ENCODE data around the gene LPIN2. TPM values are rescaled to one million over a fixed set of nuclear protein-coding genes. Genes with fewer than 3 reads are reported as not detected.

LPIN2 gene
- total RNA-seq, 4 donors from 2014 or later, result 39.4 to 68.0 (median 47.4) TPM

GRCh38 chr18:2964361-2965010 lies 48.5 kb downstream of the LPIN2 start:
- TF ChIP-seq POLR2A (IDR thresholded peaks at IDR 0.05), result no peak
- TF ChIP-seq CTCF (IDR thresholded peaks at IDR 0.05), result no peak
- H3K27me3 ChIP-seq, result no peaks in the 10 kb centered on the region
- intact Hi-C loops (cut with DNase I), result no loop called here
- H3K4me1 ChIP-seq, result peaks cover 35 to 47% of the 10 kb centered on the region in 2 donors
- no peak for DNase-seq
- no peaks in the 10 kb centered on the region for H3K36me3 ChIP-seq
- no peaks in the 10 kb centered on the region for H3K9me3 ChIP-seq
- whole genome bisulfite sequencing, 2 donors, result 94 to 97% methylated on average over 8 of the region's 8 CpGs
- H3K4me3 ChIP-seq (replicated peaks in 1 of 3), result no peak overlapping the region
- no peak overlapping the region for H3K27ac ChIP-seq

Small RNAs within 50 kb of the gene (small RNA-seq; reads per million reads assigned to genes)
- not detected for gene RF00156

Other genes starting within 250 kb of the LPIN2 start
- gene EMILIN2, start 166.1 kb downstream of the LPIN2 start, total RNA-seq, result 10 to 100 TPM; 17.9 to 29.9 (median 22.2) TPM
- 1 to 10 TPM; 2.3 to 3.1 (median 3.1) TPM for gene MYOM1, start 206.8 kb upstream of the LPIN2 start, total RNA-seq
- gene MYL12A, start 234.7 kb upstream of the LPIN2 start, total RNA-seq, result 100 to 1,000 TPM; 306 to 544 (median 331) TPM
- gene MYL12B, start 249.0 kb upstream of the LPIN2 start, total RNA-seq, result 100 to 1,000 TPM; 334 to 467 (median 446) TPM

Measured in thyroid gland (tissue), 4 donors.